GM23338 (cell line): Measurements from ENCODE around the gene ZNF254.

Experiments used
- CREB1 ChIP-seq: fragments of 250-450 bp; sonication (Bioruptor Pico); IDR thresholded peaks from 2 replicates; pipeline ENCODE4 v1.5.0; 2020; ENCODE audit warnings: low read depth, mild to moderate bottlenecking, moderate library complexity
- CTCF ChIP-seq, 2 experiments: fragments of 200-600 bp in 1 of 2; sonication (generic) in 1 of 2; conservative IDR thresholded peaks; 2 replicates each; pipeline versions ENCODE4 v1.5.1 to v1.6.1; 2016 to 2017; ENCODE audit warnings: antibody characterized with exemption in 2 of 2, low read depth in 2 of 2, mild to moderate bottlenecking in 2 of 2, moderate library complexity in 1 of 2
- POLR2AphosphoS5 ChIP-seq: IDR thresholded peaks from 2 replicates; pipeline ENCODE4 v1.6.1; 2016; ENCODE audit warnings: antibody characterized with exemption, low read depth

GRCh38 chr19:24062190-24062589, 24.8 kb upstream of the ZNF254 start:
- TF ChIP-seq CREB1 (CRISPR knock-in tag) (no peak), CTCF (conservative IDR thresholded peaks at IDR 0.05; ENCODE audit: low read depth in 2 of 2) (no peak), POLR2AphosphoS5 (no peak)
